ENCODE data around the gene FAT1.

- TF ChIP-seq CTCF (conservative IDR thresholded peaks at IDR 0.05) (no peak; the same call in 1 of the 2 replicates), ZFX (IDR thresholded peaks at IDR 0.05) (no peak)
Observed at GRCh38 chr4:186726426-186727168, 2.9 kb upstream of the FAT1 start.

Data from C4-2B (cell line).